GM12872 (cell line): ENCODE data around the gene NUP133.

ENCODE experiments used
- CTCF ChIP-seq: IDR thresholded peaks from 3 replicates; pipeline ENCODE4 v1.5.1; 2011; ENCODE audit warnings: low read depth, mild to moderate bottlenecking, low read length, moderate library complexity; ENCODE audit not compliant: insufficient read depth

Gene NUP133

GRCh38 chr1:229474509-229474908, 33.6 kb downstream of the NUP133 start:
- no peak for TF ChIP-seq CTCF

- TF ChIP-seq CTCF, result no peak
These were observed 37.0 kb downstream of the NUP133 start for GRCh38 chr1:229471175-229471574.

GRCh38 chr1:229470406-229471043, 37.6 kb downstream of the NUP133 start:
- TF ChIP-seq CTCF, result no peak

- no peak for TF ChIP-seq CTCF
These were observed 41.3 kb downstream of the NUP133 start for GRCh38 chr1:229466887-229467286.

GRCh38 chr1:229464672-229465071, 43.5 kb downstream of the NUP133 start:
- no peak for TF ChIP-seq CTCF

GRCh38 chr1:229461032-229461668, 47.0 kb downstream of the NUP133 start:
- TF ChIP-seq CTCF, result no peak

- TF ChIP-seq CTCF, result no peak
These were observed 48.3 kb downstream of the NUP133 start for GRCh38 chr1:229459815-229460214.

- no peak for TF ChIP-seq CTCF
These were observed 50.7 kb downstream of the NUP133 start for GRCh38 chr1:229457436-229457835.
